MM.1S (cell line): ENCODE measurements around the gene LMBR1.
A peak's percentile ranks its signal among the peaks of the same experiment; 100 is the strongest.

ENCODE experiments used
- DNase-seq: peaks from one replicate; pipeline ENCODE4 v3.0.0-alpha.2; 2015
- H2AFZ ChIP-seq: fragments of 300-600 bp; sonication (generic); 2 replicates; pipeline ENCODE4 v1.6.0; 2016; ENCODE audit warnings: antibody characterized with exemption, low read length
- H3F3A ChIP-seq: fragments of 300-600 bp; sonication (generic); 2 replicates; pipeline ENCODE4 v1.6.1; 2016; ENCODE audit warnings: mild to moderate bottlenecking, antibody characterized with exemption, low read length, moderate library complexity, mixed read lengths; ENCODE audit not compliant: insufficient read depth
- H3K27ac ChIP-seq: fragments of 300-600 bp; sonication (generic); 2 replicates; pipeline ENCODE4 v1.5.1; 2016; ENCODE audit warnings: mild to moderate bottlenecking, low read length
- H3K27me3 ChIP-seq: fragments of 300-600 bp; sonication (generic); replicated peaks from 2 replicates; pipeline ENCODE4 v1.6.0; 2016; ENCODE audit warnings: low read length; ENCODE audit not compliant: insufficient read depth
- H3K36me3 ChIP-seq: fragments of 300-600 bp; sonication (generic); replicated peaks from 2 replicates; pipeline ENCODE4 v1.6.1; 2016; ENCODE audit warnings: mild to moderate bottlenecking, low read length, mixed read lengths; ENCODE audit not compliant: insufficient read depth
- H3K4me1 ChIP-seq: fragments of 300-600 bp; sonication (generic); 2 replicates; pipeline ENCODE4 v1.6.1; 2016; ENCODE audit warnings: low read length, mixed read lengths
- H3K4me2 ChIP-seq: fragments of 300-600 bp; sonication (generic); 2 replicates; pipeline ENCODE4 v1.6.0; 2016; ENCODE audit warnings: low read depth, low read length
- H3K4me3 ChIP-seq: fragments of 300-600 bp; sonication (generic); 2 replicates; pipeline ENCODE4 v1.5.1; 2016; ENCODE audit warnings: low read length, mixed read lengths
- H3K79me2 ChIP-seq: fragments of 300-600 bp; sonication (generic); 2 replicates; pipeline ENCODE4 v1.6.1; 2016; ENCODE audit warnings: mixed run types, low read length, mixed read lengths
- H3K9ac ChIP-seq: fragments of 300-600 bp; sonication (generic); 2 replicates; pipeline ENCODE4 v1.6.1; 2016; ENCODE audit warnings: low read length, mixed read lengths
- H3K9me2 ChIP-seq: fragments of 300-600 bp; sonication (generic); replicated peaks from 2 replicates; pipeline ENCODE4 v1.6.1; 2016; ENCODE audit warnings: mild to moderate bottlenecking, low read length, mixed read lengths; ENCODE audit not compliant: insufficient read depth
- H3K9me3 ChIP-seq: fragments of 300-600 bp; sonication (generic); replicated peaks from 2 replicates; pipeline ENCODE4 v1.6.1; 2016; ENCODE audit warnings: mild to moderate bottlenecking, low read length, mixed read lengths; ENCODE audit not compliant: insufficient read depth
- H4K20me1 ChIP-seq: fragments of 300-600 bp; sonication (generic); 2 replicates; pipeline ENCODE4 v1.6.1; 2016; ENCODE audit warnings: mild to moderate bottlenecking, low read length, moderate library complexity, mixed read lengths; ENCODE audit not compliant: insufficient read depth
- EZH2 ChIP-seq: fragments of 300-600 bp; sonication (generic); optimal IDR thresholded peaks from 2 replicates; pipeline ENCODE3; 2017; ENCODE audit warnings: low read depth, mild to moderate bottlenecking, antibody characterized with exemption, low read length, mixed read lengths
- EZH2phosphoT487 ChIP-seq: fragments of 300-600 bp; sonication (generic); IDR thresholded peaks from 2 replicates; pipeline ENCODE4 v1.6.1; 2018; ENCODE audit warnings: antibody characterized with exemption, low read length
- TF ChIP-seq, protein P1 (sequence below): fragments of 300-600 bp; sonication (generic); IDR thresholded peaks from 2 replicates; pipeline ENCODE4 v1.5.1; 2016; ENCODE audit warnings: antibody characterized with exemption, low read length, mixed read lengths

The LMBR1 gene

DNA sequence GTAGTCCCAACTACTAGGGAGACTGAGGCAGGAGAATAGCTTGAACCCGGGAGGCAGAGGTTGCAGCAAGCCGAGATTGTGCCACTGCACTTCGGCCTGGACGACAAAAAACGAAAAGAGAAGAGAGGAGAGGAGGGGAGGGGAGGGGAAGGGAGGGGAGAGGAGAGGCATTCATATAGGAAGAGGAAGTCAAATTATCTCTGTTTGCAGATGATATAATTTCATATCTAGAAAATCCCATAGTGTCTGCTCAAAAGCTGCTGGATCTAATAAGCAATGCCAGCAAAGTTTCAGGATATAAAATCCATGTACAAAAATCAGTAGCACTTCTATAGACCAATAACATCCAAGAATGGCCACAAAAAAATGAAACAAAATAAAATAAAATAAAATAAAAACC, 120.3 kb downstream of the LMBR1 start:
- H3K9me3 ChIP-seq, result no peaks in the 10 kb centered on the region
- no peak overlapping the region for H3K4me3 ChIP-seq
- H3K4me1 ChIP-seq, result peaks cover 13% of the 10 kb centered on the region
- TF ChIP-seq, protein P1, sequence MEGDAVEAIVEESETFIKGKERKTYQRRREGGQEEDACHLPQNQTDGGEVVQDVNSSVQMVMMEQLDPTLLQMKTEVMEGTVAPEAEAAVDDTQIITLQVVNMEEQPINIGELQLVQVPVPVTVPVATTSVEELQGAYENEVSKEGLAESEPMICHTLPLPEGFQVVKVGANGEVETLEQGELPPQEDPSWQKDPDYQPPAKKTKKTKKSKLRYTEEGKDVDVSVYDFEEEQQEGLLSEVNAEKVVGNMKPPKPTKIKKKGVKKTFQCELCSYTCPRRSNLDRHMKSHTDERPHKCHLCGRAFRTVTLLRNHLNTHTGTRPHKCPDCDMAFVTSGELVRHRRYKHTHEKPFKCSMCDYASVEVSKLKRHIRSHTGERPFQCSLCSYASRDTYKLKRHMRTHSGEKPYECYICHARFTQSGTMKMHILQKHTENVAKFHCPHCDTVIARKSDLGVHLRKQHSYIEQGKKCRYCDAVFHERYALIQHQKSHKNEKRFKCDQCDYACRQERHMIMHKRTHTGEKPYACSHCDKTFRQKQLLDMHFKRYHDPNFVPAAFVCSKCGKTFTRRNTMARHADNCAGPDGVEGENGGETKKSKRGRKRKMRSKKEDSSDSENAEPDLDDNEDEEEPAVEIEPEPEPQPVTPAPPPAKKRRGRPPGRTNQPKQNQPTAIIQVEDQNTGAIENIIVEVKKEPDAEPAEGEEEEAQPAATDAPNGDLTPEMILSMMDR, result no peak
- no peak for TF ChIP-seq EZH2
- no peak for TF ChIP-seq EZH2phosphoT487
- no peak overlapping the region for H3K9ac ChIP-seq
- DNase-seq, result no peak
- H4K20me1 ChIP-seq, result no peaks in the 10 kb centered on the region
- H3K9me2 ChIP-seq, result no peaks in the 10 kb centered on the region
- no peak overlapping the region for H3K27ac ChIP-seq
- H3K36me3 ChIP-seq, result no peaks in the 10 kb centered on the region
- H3K79me2 ChIP-seq, result peaks cover 6% of the 10 kb centered on the region; the same call in 1 of the 2 replicates
- H3K4me2 ChIP-seq, result no peak overlapping the region
- H3K27me3 ChIP-seq, result no peaks in the 10 kb centered on the region
- no peaks in the 10 kb centered on the region for H3F3A ChIP-seq
- H2AFZ ChIP-seq, result no peak overlapping the region

DNA sequence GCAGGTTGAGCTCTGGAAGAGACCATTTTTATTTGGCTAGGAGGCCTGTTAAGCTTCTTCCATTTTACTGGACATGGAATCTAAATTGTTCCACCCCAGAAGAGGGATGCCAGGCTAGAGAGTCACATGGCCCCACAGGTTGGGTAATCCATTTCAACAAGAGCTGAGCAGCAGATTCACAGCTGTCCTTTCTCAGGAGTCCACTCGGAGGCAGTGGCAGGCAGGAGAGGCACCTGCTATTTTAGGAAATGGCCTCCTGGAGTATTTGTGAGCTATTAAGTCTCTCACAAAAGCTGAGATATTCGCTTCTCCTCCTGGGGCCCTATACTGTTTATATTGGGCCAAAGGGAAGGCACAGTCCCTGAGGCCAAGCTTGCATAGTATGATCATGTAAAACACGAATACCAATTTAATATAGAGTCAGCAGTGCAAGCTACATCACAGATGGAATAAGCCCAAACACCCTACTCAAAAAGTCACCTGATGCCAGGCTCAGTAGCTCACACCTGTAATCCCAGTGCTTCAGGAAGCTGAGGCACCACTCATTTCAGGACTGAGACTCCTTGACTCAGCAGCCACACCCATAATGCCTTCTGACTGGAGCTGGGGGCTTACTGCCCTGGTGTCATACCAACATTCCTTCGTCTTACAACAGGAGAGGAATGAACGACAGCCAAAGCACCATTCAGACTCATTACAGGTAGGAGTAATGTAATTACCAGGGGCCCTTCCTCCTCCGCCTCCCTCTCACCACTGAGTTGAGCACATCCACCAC, 124.1 kb downstream of the LMBR1 start:
- peaks cover 6% of the 10 kb centered on the region; the same call in 1 of the 2 replicates for H3K79me2 ChIP-seq
- DNase-seq, result peak; percentile 17

DNA sequence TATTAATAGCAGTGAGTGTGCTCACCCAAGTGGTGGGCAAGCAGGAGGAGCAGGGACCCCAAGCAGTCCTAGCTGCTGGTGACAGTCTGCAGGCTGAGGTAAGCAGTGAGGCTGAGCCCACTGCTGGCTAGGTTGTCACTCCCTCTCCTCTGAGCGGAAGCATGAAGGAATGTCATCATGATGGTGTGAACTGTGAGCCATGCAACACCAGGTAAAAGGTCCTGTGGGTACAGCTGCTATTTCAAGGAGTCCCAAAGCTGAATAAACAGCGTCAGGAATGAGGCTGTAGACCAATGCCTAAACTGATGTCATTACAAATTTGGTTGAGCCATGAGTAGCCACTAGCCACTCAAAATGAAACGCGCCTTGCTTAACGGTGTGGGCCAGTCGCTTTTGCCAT, 126.3 kb downstream of the LMBR1 start:
- peaks cover 6% of the 10 kb centered on the region; the same call in 1 of the 2 replicates for H3K79me2 ChIP-seq
- TF ChIP-seq, protein P1, result no peak
- no peak for TF ChIP-seq EZH2phosphoT487
- TF ChIP-seq EZH2, result no peak
- H3K9ac ChIP-seq, result no peak overlapping the region
- no peak overlapping the region for H2AFZ ChIP-seq
- no peaks in the 10 kb centered on the region for H3F3A ChIP-seq
- H3K9me3 ChIP-seq, result no peaks in the 10 kb centered on the region
- H3K4me1 ChIP-seq, result peaks cover 13% of the 10 kb centered on the region
- no peaks in the 10 kb centered on the region for H3K9me2 ChIP-seq
- H4K20me1 ChIP-seq, result no peaks in the 10 kb centered on the region
- no peak for DNase-seq
- H3K27me3 ChIP-seq, result no peaks in the 10 kb centered on the region
- H3K36me3 ChIP-seq, result no peaks in the 10 kb centered on the region; the same call in 1 of the 2 replicates
- H3K4me2 ChIP-seq, result no peak overlapping the region
- H3K27ac ChIP-seq, result no peak overlapping the region
- H3K4me3 ChIP-seq, result no peak overlapping the region

More for the DNA sequence above, 124.1 kb downstream of the LMBR1 start:
- H3F3A ChIP-seq, result no peaks in the 10 kb centered on the region
- peaks cover 13% of the 10 kb centered on the region for H3K4me1 ChIP-seq
- no peak overlapping the region for H3K4me3 ChIP-seq
- H3K27me3 ChIP-seq, result no peaks in the 10 kb centered on the region
- no peak overlapping the region for H3K9ac ChIP-seq
- no peaks in the 10 kb centered on the region for H3K36me3 ChIP-seq
- TF ChIP-seq EZH2 (no peak), EZH2phosphoT487 (no peak)
- TF ChIP-seq, protein P1, result no peak
- H3K9me3 ChIP-seq, result no peaks in the 10 kb centered on the region
- H2AFZ ChIP-seq, result no peak overlapping the region
- peak overlapping the region; percentile 6; the same call in 1 of the 2 replicates for H3K27ac ChIP-seq
- no peak overlapping the region for H3K4me2 ChIP-seq
- no peaks in the 10 kb centered on the region for H3K9me2 ChIP-seq
- no peaks in the 10 kb centered on the region for H4K20me1 ChIP-seq
